Adipocyte (in vitro differentiated cells): ENCODE results near the gene VCL.
A peak's percentile ranks its signal among the peaks of the same experiment; 100 is the strongest.
"Not testable (repeated sequence)": the region's sequence is repeated elsewhere in the genome, so short reads cannot be mapped to it uniquely, and the experiment has no call there.

Experiments
- DNase-seq: peaks from one replicate; pipeline ENCODE4 v3.0.0-alpha.2; 2015; ENCODE audit warnings: low read depth
- H3K27me3 ChIP-seq: replicated peaks from 2 replicates; pipeline ENCODE4 v1.7.0; 2013; ENCODE audit warnings: mild to moderate bottlenecking, low read length, moderate library complexity; ENCODE audit not compliant: control insufficient read depth, insufficient read depth
- H3K36me3 ChIP-seq: 2 replicates; pipeline ENCODE4 v1.7.0; 2013; ENCODE audit warnings: low read length, mild to moderate bottlenecking, moderate library complexity; ENCODE audit not compliant: control insufficient read depth, insufficient read depth, severe bottlenecking
- H3K4me1 ChIP-seq: 2 replicates; pipeline ENCODE4 v1.7.0; 2013; ENCODE audit warnings: mild to moderate bottlenecking, low read length, moderate library complexity; ENCODE audit not compliant: control insufficient read depth, insufficient read depth
- H3K4me3 ChIP-seq: 2 replicates; pipeline ENCODE4 v1.7.0; 2013; ENCODE audit warnings: mild to moderate bottlenecking, low read length, moderate library complexity
- H3K9ac ChIP-seq: 2 replicates; pipeline ENCODE4 v1.7.0; 2013; ENCODE audit warnings: mild to moderate bottlenecking, low read length, moderate library complexity
- H3K9me3 ChIP-seq: 2 replicates; pipeline ENCODE4 v1.7.0; 2013; ENCODE audit warnings: mild to moderate bottlenecking, low read length, moderate library complexity; ENCODE audit not compliant: control insufficient read depth

The VCL gene

GRCh38 chr10:74145133-74145532, 147.2 kb downstream of the VCL start:
- H3K9ac ChIP-seq: no peak overlapping the region
- H3K36me3 ChIP-seq: peaks cover 9% of the 10 kb centered on the region
- peak; percentile 93 for DNase-seq
- H3K4me3 ChIP-seq: no peak overlapping the region
- H3K27me3 ChIP-seq: no peaks in the 10 kb centered on the region
- H3K9me3 ChIP-seq: no peaks in the 10 kb centered on the region
- H3K4me1 ChIP-seq: peaks cover 20% of the 10 kb centered on the region

GRCh38 chr10:74146980-74147379, 149.1 kb downstream of the VCL start:
- not testable (repeated sequence) for DNase-seq, H3K27me3 ChIP-seq, H3K9ac ChIP-seq, H3K4me3 ChIP-seq, H3K9me3 ChIP-seq, H3K36me3 ChIP-seq
- H3K4me1 ChIP-seq: peaks cover 23% of the 10 kb centered on the region

- no peak for DNase-seq
- Histone ChIP-seq H3K9ac (peak within 1 kb of the TSS; percentile 97), H3K36me3 (peaks cover 9% of the 10 kb centered on the region), H3K4me3 (peak within 1 kb of the TSS; percentile 99), H3K9me3 (no peaks in the 10 kb centered on the region), H3K27me3 (no peaks in the 10 kb centered on the region), H3K4me1 (peaks cover 25% of the 10 kb centered on the region)
Observed at GRCh38 chr10:74150204-74150989, 152.5 kb downstream of the VCL start, which contains the start of gene AP3M1. Gene AP3M1 (minus strand): TSS chr10:74150828. CDS start chr10:74138379, 12,449 bp downstream.

GRCh38 chr10:74150990-74151878, 153.3 kb downstream of the VCL start, which contains the start of gene ADK:
Gene ADK (plus strand): TSS chr10:74151221. CDS start chr10:74151279, 58 bp downstream.
- Histone ChIP-seq H3K36me3 (peaks cover 4% of the 10 kb centered on the region), H3K4me1 (peaks cover 19% of the 10 kb centered on the region), H3K9ac (peak within 1 kb of the TSS; percentile 97), H3K9me3 (no peaks in the 10 kb centered on the region), H3K27me3 (no peaks in the 10 kb centered on the region), H3K4me3 (peak within 1 kb of the TSS; percentile 99)
- DNase-seq: peak; percentile 99

- Histone ChIP-seq H3K4me3 (peak overlapping the region; percentile 99), H3K9ac (peak overlapping the region; percentile 97), H3K36me3 (peaks cover 2% of the 10 kb centered on the region), H3K9me3 (no peaks in the 10 kb centered on the region), H3K27me3 (no peaks in the 10 kb centered on the region), H3K4me1 (peaks cover 23% of the 10 kb centered on the region)
- DNase-seq: peak; percentile 38
Observed at GRCh38 chr10:74151879-74152722, 154.2 kb downstream of the VCL start.

- Histone ChIP-seq H3K27me3 (no peaks in the 10 kb centered on the region), H3K4me3 (no peak overlapping the region), H3K9me3 (no peaks in the 10 kb centered on the region), H3K36me3 (no peaks in the 10 kb centered on the region), H3K9ac (no peak overlapping the region), H3K4me1 (peaks cover 24% of the 10 kb centered on the region)
- peak; percentile 52 for DNase-seq
Observed at GRCh38 chr10:74153123-74153522, 155.2 kb downstream of the VCL start.

GRCh38 chr10:74153676-74154075, 155.8 kb downstream of the VCL start:
- Histone ChIP-seq H3K4me1 (peaks cover 24% of the 10 kb centered on the region), H3K36me3 (no peaks in the 10 kb centered on the region), H3K27me3 (no peaks in the 10 kb centered on the region), H3K4me3 (no peak overlapping the region), H3K9me3 (no peaks in the 10 kb centered on the region), H3K9ac (no peak overlapping the region)
- no peak for DNase-seq

- Histone ChIP-seq H3K9me3 (no peaks in the 10 kb centered on the region), H3K9ac (no peak overlapping the region), H3K4me1 (peaks cover 14% of the 10 kb centered on the region), H3K27me3 (no peaks in the 10 kb centered on the region), H3K36me3 (no peaks in the 10 kb centered on the region), H3K4me3 (no peak overlapping the region)
- no peak for DNase-seq
Observed at GRCh38 chr10:74156919-74157289, 159.0 kb downstream of the VCL start.

GRCh38 chr10:74160013-74160412, 162.1 kb downstream of the VCL start:
- Histone ChIP-seq H3K4me3 (no peak overlapping the region), H3K9me3 (no peaks in the 10 kb centered on the region), H3K9ac (no peak overlapping the region), H3K27me3 (no peaks in the 10 kb centered on the region), H3K36me3 (no peaks in the 10 kb centered on the region), H3K4me1 (peaks cover 5% of the 10 kb centered on the region)
- no peak for DNase-seq

- no peak overlapping the region for H3K9ac ChIP-seq
- H3K4me3 ChIP-seq: no peak overlapping the region
- H3K4me1 ChIP-seq: no peaks in the 10 kb centered on the region
- no peaks in the 10 kb centered on the region for H3K27me3 ChIP-seq
- DNase-seq: peak; percentile 34
- no peaks in the 10 kb centered on the region for H3K9me3 ChIP-seq
- H3K36me3 ChIP-seq: no peaks in the 10 kb centered on the region
Observed at GRCh38 chr10:74163319-74164068, 165.6 kb downstream of the VCL start.
